ENCODE measurements around the gene CDKAL1. TPM values are rescaled to one million over a fixed set of nuclear protein-coding genes. Genes with fewer than 3 reads are reported as not detected.

The CDKAL1 gene
- total RNA-seq, 1 experiment from 2014 or later, result 13.8 TPM

DNA sequence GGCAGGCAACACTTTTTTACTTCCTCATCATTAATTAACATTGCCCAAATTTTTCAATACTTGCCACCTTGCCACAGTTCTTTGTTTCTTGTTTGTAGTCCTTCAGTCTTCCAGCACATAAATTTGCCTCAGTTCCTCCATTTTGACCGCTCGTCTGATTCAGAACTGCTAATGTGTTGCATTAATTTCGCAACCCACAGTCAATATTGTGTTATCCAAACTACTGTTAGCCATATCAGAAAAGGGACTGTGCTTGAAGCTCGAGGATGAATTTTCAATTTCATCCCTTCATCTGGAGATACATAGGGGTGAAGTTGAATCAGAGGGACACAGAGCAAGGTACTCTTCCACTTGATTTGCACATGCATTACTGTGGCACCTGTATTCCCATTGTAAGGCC is 421.5 kb downstream of the CDKAL1 start:
- ATAC-seq (no peak), DNase-seq (no peak)
- Histone ChIP-seq H3K9me2 (replicated peaks; ENCODE audit: low read length) (no peaks in the 10 kb centered on the region), H2AFZ (ENCODE audit: low read length) (no peak overlapping the region), H3K27me3 (ENCODE audit: low read length) (no peaks in the 10 kb centered on the region), H3K4me1 (ENCODE audit: insufficient read depth, low read length) (peaks cover 11% of the 10 kb centered on the region), H3K79me2 (ENCODE audit: low read length) (no peaks in the 10 kb centered on the region), H3K27ac (ENCODE audit: low read length) (no peak overlapping the region), H3K36me3 (ENCODE audit: low read depth, low read length) (no peaks in the 10 kb centered on the region), H4K20me1 (ENCODE audit: low read length) (no peaks in the 10 kb centered on the region), H3K9me3 (ENCODE audit: low read length) (no peaks in the 10 kb centered on the region), H3K9ac (ENCODE audit: low read length) (no peak overlapping the region), H3K4me2 (ENCODE audit: low read length) (no peak overlapping the region), H3F3A (ENCODE audit: low read length, unreplicated experiment) (no peaks in the 10 kb centered on the region), H3K4me3 (ENCODE audit: low read length) (no peak overlapping the region)
- no TSS peak for BruUV-seq (replicated peaks)
- intact Hi-C loops (cut with micrococcal nuclease), result no loop called here
- ChIA-PET POLR2A (ENCODE audit: unreplicated experiment) (no interaction called here), CTCF (no interaction called here)
- no peak for TF ChIP-seq CTCF (conservative IDR thresholded peaks at IDR 0.05; ENCODE audit: low read depth, low read length)

- no peak for ATAC-seq
- no TSS peak for BruUV-seq (replicated peaks)
- H3K27me3 ChIP-seq (ENCODE audit: low read length), result no peaks in the 10 kb centered on the region
- H3K4me3 ChIP-seq (ENCODE audit: low read length), result no peak overlapping the region
- H3F3A ChIP-seq (ENCODE audit: low read length, unreplicated experiment), result no peaks in the 10 kb centered on the region
- no peaks in the 10 kb centered on the region for H3K79me2 ChIP-seq (ENCODE audit: low read length)
- intact Hi-C loops (cut with micrococcal nuclease), result no loop called here
- H3K9ac ChIP-seq (ENCODE audit: low read length), result no peak overlapping the region
- H3K4me2 ChIP-seq (ENCODE audit: low read length), result no peak overlapping the region
- POLR2A ChIA-PET (ENCODE audit: unreplicated experiment), result no interaction called here
- no peaks in the 10 kb centered on the region for H3K4me1 ChIP-seq (ENCODE audit: insufficient read depth, low read length)
- no peaks in the 10 kb centered on the region for H3K9me2 ChIP-seq (replicated peaks; ENCODE audit: low read length)
- no peak for DNase-seq
- H3K9me3 ChIP-seq (ENCODE audit: low read length), result no peaks in the 10 kb centered on the region
- TF ChIP-seq CTCF (conservative IDR thresholded peaks at IDR 0.05; ENCODE audit: low read depth, low read length) (no peak), EZH2 (IDR thresholded peaks at IDR 0.05; ENCODE audit: low read length, unreplicated experiment) (no peak), EZH2phosphoT487 (IDR thresholded peaks at IDR 0.05; ENCODE audit: borderline replicate concordance, low read length) (no peak)
- H2AFZ ChIP-seq (ENCODE audit: low read length), result no peak overlapping the region
- CTCF ChIA-PET, result no interaction called here
- H3K36me3 ChIP-seq (ENCODE audit: low read depth, low read length), result no peaks in the 10 kb centered on the region
- H3K27ac ChIP-seq (ENCODE audit: low read length), result no peak overlapping the region
- no peaks in the 10 kb centered on the region for H4K20me1 ChIP-seq (ENCODE audit: low read length)
These were observed 425.8 kb downstream of the CDKAL1 start for GRCh38 chr6:20960067-20960466.

DNA sequence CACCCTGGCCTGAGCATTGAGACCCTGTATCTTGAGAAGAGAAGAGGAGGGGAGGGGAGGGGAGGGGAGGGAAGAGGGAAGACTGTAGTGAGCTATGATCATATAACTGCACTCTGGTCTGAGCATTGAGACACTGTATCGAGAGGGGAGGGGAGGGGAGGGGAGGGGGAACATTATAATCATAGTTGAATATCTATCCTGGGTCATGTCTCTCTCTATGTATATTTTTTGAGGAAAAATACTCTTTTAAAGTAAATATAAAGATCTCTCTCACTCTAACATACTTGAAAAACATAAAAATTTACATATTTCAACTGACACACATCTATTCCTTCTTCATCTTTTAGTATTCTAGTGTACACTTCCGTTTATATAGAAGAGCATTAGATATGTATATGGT is 431.0 kb downstream of the CDKAL1 start:
- H3K9me3 ChIP-seq (ENCODE audit: low read length), result no peaks in the 10 kb centered on the region
- H4K20me1 ChIP-seq (ENCODE audit: low read length), result no peaks in the 10 kb centered on the region
- no peak overlapping the region for H3K4me2 ChIP-seq (ENCODE audit: low read length)
- intact Hi-C loops (cut with micrococcal nuclease), result no loop called here
- H3K4me1 ChIP-seq (ENCODE audit: insufficient read depth, low read length), result no peaks in the 10 kb centered on the region
- H3K9ac ChIP-seq (ENCODE audit: low read length), result no peak overlapping the region
- CTCF ChIA-PET, result no interaction called here
- no peaks in the 10 kb centered on the region for H3K79me2 ChIP-seq (ENCODE audit: low read length)
- H3K27ac ChIP-seq (ENCODE audit: low read length), result no peak overlapping the region
- no peak overlapping the region for H2AFZ ChIP-seq (ENCODE audit: low read length)
- H3K4me3 ChIP-seq (ENCODE audit: low read length), result no peak overlapping the region
- no peaks in the 10 kb centered on the region for H3K27me3 ChIP-seq (ENCODE audit: low read length)
- TF ChIP-seq CTCF (conservative IDR thresholded peaks at IDR 0.05; ENCODE audit: low read depth, low read length), result no peak
- no peak for TF ChIP-seq EZH2phosphoT487 (IDR thresholded peaks at IDR 0.05; ENCODE audit: borderline replicate concordance, low read length)
- TF ChIP-seq EZH2 (IDR thresholded peaks at IDR 0.05; ENCODE audit: low read length, unreplicated experiment), result no peak
- no peak for ATAC-seq
- H3F3A ChIP-seq (ENCODE audit: low read length, unreplicated experiment), result no peaks in the 10 kb centered on the region
- BruUV-seq (replicated peaks), result no TSS peak
- POLR2A ChIA-PET (ENCODE audit: unreplicated experiment), result no interaction called here
- H3K36me3 ChIP-seq (ENCODE audit: low read depth, low read length), result no peaks in the 10 kb centered on the region
- DNase-seq, result no peak
- H3K9me2 ChIP-seq (replicated peaks; ENCODE audit: low read length), result no peaks in the 10 kb centered on the region
